K562 (cell line): ENCODE measurements around the gene TLX2. TPM values are rescaled to one million over a fixed set of nuclear protein-coding genes. Genes with fewer than 3 reads are reported as not detected.

ENCODE experiments used
- C11orf30 ChIP-seq: fragments of 450-650 bp; IDR thresholded peaks from 2 replicates; pipeline ENCODE4 v1.6.1; 2016; ENCODE audit warnings: low read depth, mild to moderate bottlenecking
- CHD2 ChIP-seq: IDR thresholded peaks from 2 replicates; pipeline ENCODE4 v1.6.1; 2011; ENCODE audit warnings: low read depth, low read length
- FOXK2 ChIP-seq, 2 experiments: fragments of 450-650 bp; IDR thresholded peaks in 1 of 2; conservative IDR thresholded peaks in 1 of 2; 2 replicates each; pipeline ENCODE4 v1.6.1; 2016; ENCODE audit warnings: low read depth in 2 of 2, mild to moderate bottlenecking in 1 of 2
- HNRNPK ChIP-seq: fragments of 200-400 bp; formaldehyde crosslinking; IDR thresholded peaks from one replicate; pipeline ENCODE4 v1.6.1; 2018; ENCODE audit warnings: mild to moderate bottlenecking, low read depth, low read length; ENCODE audit not compliant: poor library complexity, severe bottlenecking
- HOXB6 ChIP-seq: fragments of 250-450 bp; sonication (Bioruptor Pico); IDR thresholded peaks from 2 replicates; pipeline ENCODE4 v1.5.1; 2022; ENCODE audit warnings: mild to moderate bottlenecking, borderline replicate concordance
- LCOR ChIP-seq: sonication (generic); formaldehyde crosslinking; IDR thresholded peaks from 2 replicates; pipeline ENCODE4 v1.8.0; 2022; ENCODE audit warnings: mild to moderate bottlenecking, missing genetic modification reagents
- NFXL1 ChIP-seq: fragments of 450-650 bp; formaldehyde crosslinking; IDR thresholded peaks from 2 replicates; pipeline ENCODE4 v1.4.0; 2021; ENCODE audit warnings: mild to moderate bottlenecking
- SNRNP70 ChIP-seq: fragments of 200-400 bp; formaldehyde crosslinking; optimal IDR thresholded peaks from 2 replicates; pipeline ENCODE3; 2017; ENCODE audit warnings: low read depth, low read length
- TOE1 ChIP-seq, 2 experiments: fragments of 450-650 bp in 1 of 2; sonication (generic) in 1 of 2; formaldehyde crosslinking in 1 of 2; IDR thresholded peaks; 2 replicates each; pipeline versions ENCODE4 v1.7.1 to v1.8.0; 2016 to 2022; ENCODE audit warnings: borderline replicate concordance in 2 of 2, mild to moderate bottlenecking in 2 of 2, antibody characterized with exemption in 1 of 2, inconsistent platforms in 1 of 2, low read depth in 1 of 2, missing genetic modification reagents in 1 of 2, moderate library complexity in 1 of 2
- ZC3H8 ChIP-seq: fragments of 450-650 bp; IDR thresholded peaks from 2 replicates; pipeline ENCODE4 v1.6.1; 2017
- ZNF143 ChIP-seq: sonication (generic); formaldehyde crosslinking; IDR thresholded peaks from 2 replicates; pipeline ENCODE4 v1.9.0; 2022; ENCODE audit warnings: mild to moderate bottlenecking, missing genetic modification reagents
- ZNF586 ChIP-seq: fragments of 450-650 bp; formaldehyde crosslinking; conservative IDR thresholded peaks from 2 replicates; pipeline ENCODE4 v1.4.0; 2020; ENCODE audit warnings: mild to moderate bottlenecking, moderate library complexity
- ZNF764 ChIP-seq: fragments of 250-450 bp; sonication (Bioruptor Pico); IDR thresholded peaks from 2 replicates; pipeline ENCODE4 v1.4.0; 2020; ENCODE audit warnings: low read depth, mild to moderate bottlenecking, moderate library complexity
- ZSCAN32 ChIP-seq: fragments of 450-650 bp; formaldehyde crosslinking; IDR thresholded peaks from 2 replicates; pipeline ENCODE4 v1.4.0; 2020; ENCODE audit warnings: mild to moderate bottlenecking, moderate library complexity
- polyA plus RNA-seq, 8 experiments: library from polyadenylated mRNA; depleted of rRNA in 4 of 8; stranded (reverse) in 5 of 8; unstranded in 3 of 8; fragments of >200 nt; fragmentation: Nextera tagmentation in 2 of 8; fragmentation: Illumina TruSeq in 1 of 8; extraction: Ambion mirVana in 2 of 8; extraction: Trizol in 1 of 8; gene quantifications; 2 replicates each; pipeline versions ENCODE4 v1.2.1 to v1.2.3, GENCODE V29; 2011 to 2014; ENCODE audit warnings: inconsistent platforms in 1 of 8, missing spikeins in 1 of 8
- total RNA-seq, 7 experiments: library from RNA; depleted of rRNA in 6 of 7; stranded (reverse); fragments of >200 nt in 6 of 7; fragmentation: Illumina TruSeq in 2 of 7; extraction: Trizol in 2 of 7; gene quantifications; 2 replicates each; pipeline versions ENCODE4 v1.2.1 to v1.2.3, GENCODE V29; 2011 to 2021; ENCODE audit warnings: low replicate concordance in 1 of 7
- TF ChIP-seq, protein P1 (sequence below): fragments of 450-650 bp; formaldehyde crosslinking; IDR thresholded peaks from 2 replicates; pipeline ENCODE4 v1.4.0; 2022; ENCODE audit warnings: missing genetic modification characterization
- TF ChIP-seq, protein P2 (sequence below): fragments of 150-350 bp; IDR thresholded peaks from 2 replicates; pipeline ENCODE4 v1.6.1; 2014; ENCODE audit warnings: low read depth, mild to moderate bottlenecking, low read length, borderline replicate concordance
- TF ChIP-seq, protein P3 (sequence below): sonication (generic); formaldehyde crosslinking; IDR thresholded peaks from 2 replicates; pipeline ENCODE4 v1.8.1; 2023; ENCODE audit warnings: mild to moderate bottlenecking, missing genetic modification reagents
- TF ChIP-seq, protein P4 (sequence below): sonication (generic); formaldehyde crosslinking; IDR thresholded peaks from 2 replicates; pipeline ENCODE4 v1.8.0; 2023; ENCODE audit warnings: mild to moderate bottlenecking, missing genetic modification reagents

TLX2 gene
- total and polyA plus RNA-seq, 9 of the 15 experiments (the other 6 are each of a cell fraction or from before 2014, with no cell fraction given) = not detected

DNA sequence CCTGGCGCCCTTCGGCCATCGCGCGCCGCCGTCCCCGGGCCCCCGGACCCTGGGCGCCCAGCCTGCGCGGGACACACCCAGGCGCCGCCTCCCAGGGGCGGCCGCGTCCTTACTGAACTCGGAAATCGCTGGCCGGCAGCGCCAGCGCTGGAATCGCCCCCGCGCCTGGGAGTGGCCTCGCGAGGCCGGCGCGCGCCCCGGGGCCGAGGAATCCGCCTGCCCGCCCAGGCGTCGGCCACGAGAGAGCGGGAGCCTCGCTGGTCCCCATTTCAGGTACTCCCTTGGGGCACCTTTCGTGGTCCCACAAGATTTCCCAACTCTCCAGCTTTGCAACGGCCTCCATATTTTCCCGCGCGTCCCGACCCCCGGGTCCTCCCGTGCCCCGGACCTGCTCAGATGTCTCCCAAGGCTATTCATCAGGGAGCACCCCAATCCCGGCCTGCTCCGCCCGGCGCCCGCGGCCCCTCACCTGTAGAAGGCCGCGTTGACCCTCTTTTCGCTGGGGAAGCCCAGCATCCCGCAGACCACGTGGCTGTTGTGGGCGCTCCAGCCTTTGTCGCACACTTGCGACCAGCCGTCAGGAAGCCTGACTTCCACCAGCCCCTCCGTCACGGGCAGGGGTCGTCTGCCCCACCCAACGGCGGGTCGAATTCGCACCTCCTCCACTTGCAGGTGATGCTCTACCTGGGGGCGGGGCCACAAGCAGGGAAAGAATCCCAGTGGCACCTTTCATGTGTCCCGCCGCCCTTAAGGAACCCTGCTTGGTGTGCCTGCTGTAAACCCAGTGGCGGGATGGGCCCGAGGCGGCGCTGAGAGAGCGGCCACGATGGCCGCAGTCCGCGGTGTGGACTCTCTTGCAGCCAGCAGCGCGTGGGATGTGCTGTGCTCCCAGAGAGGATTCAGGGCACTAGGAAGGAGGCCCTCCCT lies 34.9 kb downstream of the TLX2 start (continued):
- TF ChIP-seq LCOR (CRISPR knock-in tag) (no peak), SNRNP70 (no peak), C11orf30 (no peak), TOE1 (IDR thresholded peaks at IDR 0.05; ENCODE audit: borderline replicate concordance) (no peak), TOE1 (CRISPR knock-in tag; IDR thresholded peaks at IDR 0.05; ENCODE audit: borderline replicate concordance, low read depth) (no peak), ZC3H8 (no peak), HNRNPK (no peak), ZSCAN32 (CRISPR knock-in tag) (no peak), CHD2 (peak; percentile 67), HOXB6 (CRISPR knock-in tag) (no peak), ZNF764 (CRISPR knock-in tag) (no peak), ZNF143 (no peak), ZNF586 (CRISPR knock-in tag) (no peak), FOXK2 (conservative IDR thresholded peaks at IDR 0.05 in 1 of 2, IDR thresholded peaks at IDR 0.05 in 1 of 2; ENCODE audit: low read depth in 2 of 2) (no peak), NFXL1 (CRISPR knock-in tag) (no peak)
- TF ChIP-seq, protein P1, sequence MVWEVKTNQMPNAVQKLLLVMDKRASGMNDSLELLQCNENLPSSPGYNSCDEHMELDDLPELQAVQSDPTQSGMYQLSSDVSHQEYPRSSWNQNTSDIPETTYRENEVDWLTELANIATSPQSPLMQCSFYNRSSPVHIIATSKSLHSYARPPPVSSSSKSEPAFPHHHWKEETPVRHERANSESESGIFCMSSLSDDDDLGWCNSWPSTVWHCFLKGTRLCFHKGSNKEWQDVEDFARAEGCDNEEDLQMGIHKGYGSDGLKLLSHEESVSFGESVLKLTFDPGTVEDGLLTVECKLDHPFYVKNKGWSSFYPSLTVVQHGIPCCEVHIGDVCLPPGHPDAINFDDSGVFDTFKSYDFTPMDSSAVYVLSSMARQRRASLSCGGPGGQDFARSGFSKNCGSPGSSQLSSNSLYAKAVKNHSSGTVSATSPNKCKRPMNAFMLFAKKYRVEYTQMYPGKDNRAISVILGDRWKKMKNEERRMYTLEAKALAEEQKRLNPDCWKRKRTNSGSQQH (CRISPR knock-in tag) = no peak
- TF ChIP-seq, protein P2, sequence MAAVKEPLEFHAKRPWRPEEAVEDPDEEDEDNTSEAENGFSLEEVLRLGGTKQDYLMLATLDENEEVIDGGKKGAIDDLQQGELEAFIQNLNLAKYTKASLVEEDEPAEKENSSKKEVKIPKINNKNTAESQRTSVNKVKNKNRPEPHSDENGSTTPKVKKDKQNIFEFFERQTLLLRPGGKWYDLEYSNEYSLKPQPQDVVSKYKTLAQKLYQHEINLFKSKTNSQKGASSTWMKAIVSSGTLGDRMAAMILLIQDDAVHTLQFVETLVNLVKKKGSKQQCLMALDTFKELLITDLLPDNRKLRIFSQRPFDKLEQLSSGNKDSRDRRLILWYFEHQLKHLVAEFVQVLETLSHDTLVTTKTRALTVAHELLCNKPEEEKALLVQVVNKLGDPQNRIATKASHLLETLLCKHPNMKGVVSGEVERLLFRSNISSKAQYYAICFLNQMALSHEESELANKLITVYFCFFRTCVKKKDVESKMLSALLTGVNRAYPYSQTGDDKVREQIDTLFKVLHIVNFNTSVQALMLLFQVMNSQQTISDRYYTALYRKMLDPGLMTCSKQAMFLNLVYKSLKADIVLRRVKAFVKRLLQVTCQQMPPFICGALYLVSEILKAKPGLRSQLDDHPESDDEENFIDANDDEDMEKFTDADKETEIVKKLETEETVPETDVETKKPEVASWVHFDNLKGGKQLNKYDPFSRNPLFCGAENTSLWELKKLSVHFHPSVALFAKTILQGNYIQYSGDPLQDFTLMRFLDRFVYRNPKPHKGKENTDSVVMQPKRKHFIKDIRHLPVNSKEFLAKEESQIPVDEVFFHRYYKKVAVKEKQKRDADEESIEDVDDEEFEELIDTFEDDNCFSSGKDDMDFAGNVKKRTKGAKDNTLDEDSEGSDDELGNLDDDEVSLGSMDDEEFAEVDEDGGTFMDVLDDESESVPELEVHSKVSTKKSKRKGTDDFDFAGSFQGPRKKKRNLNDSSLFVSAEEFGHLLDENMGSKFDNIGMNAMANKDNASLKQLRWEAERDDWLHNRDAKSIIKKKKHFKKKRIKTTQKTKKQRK = no peak
- TF ChIP-seq, protein P3, sequence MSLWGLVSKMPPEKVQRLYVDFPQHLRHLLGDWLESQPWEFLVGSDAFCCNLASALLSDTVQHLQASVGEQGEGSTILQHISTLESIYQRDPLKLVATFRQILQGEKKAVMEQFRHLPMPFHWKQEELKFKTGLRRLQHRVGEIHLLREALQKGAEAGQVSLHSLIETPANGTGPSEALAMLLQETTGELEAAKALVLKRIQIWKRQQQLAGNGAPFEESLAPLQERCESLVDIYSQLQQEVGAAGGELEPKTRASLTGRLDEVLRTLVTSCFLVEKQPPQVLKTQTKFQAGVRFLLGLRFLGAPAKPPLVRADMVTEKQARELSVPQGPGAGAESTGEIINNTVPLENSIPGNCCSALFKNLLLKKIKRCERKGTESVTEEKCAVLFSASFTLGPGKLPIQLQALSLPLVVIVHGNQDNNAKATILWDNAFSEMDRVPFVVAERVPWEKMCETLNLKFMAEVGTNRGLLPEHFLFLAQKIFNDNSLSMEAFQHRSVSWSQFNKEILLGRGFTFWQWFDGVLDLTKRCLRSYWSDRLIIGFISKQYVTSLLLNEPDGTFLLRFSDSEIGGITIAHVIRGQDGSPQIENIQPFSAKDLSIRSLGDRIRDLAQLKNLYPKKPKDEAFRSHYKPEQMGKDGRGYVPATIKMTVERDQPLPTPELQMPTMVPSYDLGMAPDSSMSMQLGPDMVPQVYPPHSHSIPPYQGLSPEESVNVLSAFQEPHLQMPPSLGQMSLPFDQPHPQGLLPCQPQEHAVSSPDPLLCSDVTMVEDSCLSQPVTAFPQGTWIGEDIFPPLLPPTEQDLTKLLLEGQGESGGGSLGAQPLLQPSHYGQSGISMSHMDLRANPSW (CRISPR knock-in tag) = no peak
- TF ChIP-seq, protein P4, sequence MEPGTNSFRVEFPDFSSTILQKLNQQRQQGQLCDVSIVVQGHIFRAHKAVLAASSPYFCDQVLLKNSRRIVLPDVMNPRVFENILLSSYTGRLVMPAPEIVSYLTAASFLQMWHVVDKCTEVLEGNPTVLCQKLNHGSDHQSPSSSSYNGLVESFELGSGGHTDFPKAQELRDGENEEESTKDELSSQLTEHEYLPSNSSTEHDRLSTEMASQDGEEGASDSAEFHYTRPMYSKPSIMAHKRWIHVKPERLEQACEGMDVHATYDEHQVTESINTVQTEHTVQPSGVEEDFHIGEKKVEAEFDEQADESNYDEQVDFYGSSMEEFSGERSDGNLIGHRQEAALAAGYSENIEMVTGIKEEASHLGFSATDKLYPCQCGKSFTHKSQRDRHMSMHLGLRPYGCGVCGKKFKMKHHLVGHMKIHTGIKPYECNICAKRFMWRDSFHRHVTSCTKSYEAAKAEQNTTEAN (CRISPR knock-in tag) = no peak
